Kidney epithelial cell (primary cell): Measurements from ENCODE around the gene ADAMTS3. TPM values are rescaled to one million over a fixed set of nuclear protein-coding genes. Genes with fewer than 3 reads are reported as not detected.

Experiments
- DNase-seq: peaks from one replicate; pipeline ENCODE4 v3.0.0-alpha.2; 2010; ENCODE audit warnings: low read depth
- H3K27me3 ChIP-seq: 2 replicates; pipeline ENCODE4 v1.6.0; 2011; ENCODE audit warnings: low read length; ENCODE audit not compliant: control insufficient read depth, insufficient read depth
- H3K36me3 ChIP-seq: 2 replicates; pipeline ENCODE4 v1.5.1; 2011; ENCODE audit warnings: low read length; ENCODE audit not compliant: control insufficient read depth, insufficient read depth
- H3K4me3 ChIP-seq: 2 replicates; pipeline ENCODE4 v1.5.1; 2011; ENCODE audit warnings: low read depth, mild to moderate bottlenecking, control low read depth, low read length
- CTCF ChIP-seq: IDR thresholded peaks from 2 replicates; pipeline ENCODE4 v1.5.1; 2011; ENCODE audit warnings: mild to moderate bottlenecking, moderate library complexity, low read length, control low read depth, inconsistent platforms; ENCODE audit not compliant: insufficient read depth, poor library complexity, severe bottlenecking
- total RNA-seq: library from RNA; depleted of rRNA; stranded (reverse); fragments of >200 nt; gene quantifications from 2 replicates; pipeline ENCODE4 v1.2.3, GENCODE V29; 2015

The ADAMTS3 gene
- total RNA-seq, 1 donor from 2014 or later: 3.5 TPM

GRCh38 chr4:72383439-72383838, 185.6 kb downstream of the ADAMTS3 start:
- TF ChIP-seq CTCF: no peak
- Histone ChIP-seq H3K27me3 (no peaks in the 10 kb centered on the region), H3K4me3 (no peak overlapping the region), H3K36me3 (no peaks in the 10 kb centered on the region)
- DNase-seq: no peak

GRCh38 chr4:72378901-72379300, 190.1 kb downstream of the ADAMTS3 start:
- no peak for DNase-seq
- no peaks in the 10 kb centered on the region for H3K27me3 ChIP-seq
- H3K36me3 ChIP-seq: no peaks in the 10 kb centered on the region
- no peak for TF ChIP-seq CTCF
- H3K4me3 ChIP-seq: no peak overlapping the region

GRCh38 chr4:72377491-72378194, 191.4 kb downstream of the ADAMTS3 start:
- Histone ChIP-seq H3K4me3 (no peak overlapping the region), H3K36me3 (no peaks in the 10 kb centered on the region), H3K27me3 (no peaks in the 10 kb centered on the region)
- no peak for DNase-seq
- TF ChIP-seq CTCF: no peak

- no peak for TF ChIP-seq CTCF
- Histone ChIP-seq H3K27me3 (no peaks in the 10 kb centered on the region), H3K4me3 (no peak overlapping the region), H3K36me3 (no peaks in the 10 kb centered on the region)
- DNase-seq: no peak
Observed at GRCh38 chr4:72376901-72377300, 192.1 kb downstream of the ADAMTS3 start.

GRCh38 chr4:72375073-72375736, 193.8 kb downstream of the ADAMTS3 start:
- DNase-seq: no peak
- no peaks in the 10 kb centered on the region for H3K27me3 ChIP-seq
- no peaks in the 10 kb centered on the region for H3K36me3 ChIP-seq
- no peak overlapping the region for H3K4me3 ChIP-seq
- TF ChIP-seq CTCF: no peak
